GM12872 (cell line): ENCODE data around the gene BCAR1.

ENCODE experiments used
- CTCF ChIP-seq: IDR thresholded peaks from 3 replicates; pipeline ENCODE4 v1.5.1; 2011; ENCODE audit warnings: low read depth, mild to moderate bottlenecking, low read length, moderate library complexity; ENCODE audit not compliant: insufficient read depth

The BCAR1 gene

GRCh38 chr16:75262800-75263127 lies 11.3 kb upstream of the BCAR1 start:
- no peak for TF ChIP-seq CTCF

GRCh38 chr16:75262104-75262799 lies 10.8 kb upstream of the BCAR1 start:
- no peak for TF ChIP-seq CTCF

- no peak for TF ChIP-seq CTCF
Measured at GRCh38 chr16:75261590-75262078, 10.2 kb upstream of the BCAR1 start.

- TF ChIP-seq CTCF, result no peak
Measured at GRCh38 chr16:75260851-75261589, 9.6 kb upstream of the BCAR1 start.

- TF ChIP-seq CTCF, result no peak
Measured at GRCh38 chr16:75258807-75259141, 7.3 kb upstream of the BCAR1 start.

- no peak for TF ChIP-seq CTCF
Measured at GRCh38 chr16:75257886-75258806, 6.7 kb upstream of the BCAR1 start.

GRCh38 chr16:75256696-75257343 lies 5.4 kb upstream of the BCAR1 start:
- no peak for TF ChIP-seq CTCF
